H1 (cell line): ENCODE results near the gene AP3D1. TPM values are rescaled to one million over a fixed set of nuclear protein-coding genes. Genes with fewer than 3 reads are reported as not detected.

ENCODE experiments used
- CTCF ChIA-PET: fragments of 300-600 bp; sonication (Branson Sonifier 250); formaldehyde crosslinking; loops from one replicate; lab custom pipeline; 2021; ENCODE audit not compliant: partially characterized antibody; lab: Charles Lee
- POLR2A ChIA-PET: fragments of 300-600 bp; sonication (Branson Sonifier 250); formaldehyde crosslinking; loops from one replicate; lab custom pipeline; 2021; ENCODE audit warnings: inconsistent platforms; ENCODE audit not compliant: partially characterized antibody; lab: Charles Lee
- DNase-seq, 2 experiments: peaks; one replicate each; pipeline versions ENCODE4 v3.0.0 to v3.0.0-alpha.2; 2010 to 2022; ENCODE audit warnings: low spot score in 2 of 2, low read depth in 1 of 2, mixed read lengths in 1 of 2
- FAIRE-seq: peaks from 2 replicates; lab custom pipeline; 2011; peaks lifted over from hg19 to GRCh38; lab: Jason Lieb, UNC
- H2AFZ ChIP-seq: 2 replicates; pipeline ENCODE4 v1.8.1; 2012; ENCODE audit warnings: low read length, inconsistent platforms
- H2AK5ac ChIP-seq: 2 replicates; pipeline ENCODE4 v1.6.1; 2013; ENCODE audit warnings: low read depth, low read length
- H2BK120ac ChIP-seq: replicated peaks from 2 replicates; pipeline ENCODE3; 2013; ENCODE audit warnings: low read depth, low read length, inconsistent platforms
- H2BK12ac ChIP-seq: 2 replicates; pipeline ENCODE4 v1.6.1; 2013; ENCODE audit warnings: low read depth, low read length
- H2BK15ac ChIP-seq: 2 replicates; pipeline ENCODE4 v1.6.1; 2013; ENCODE audit warnings: low read length
- H2BK20ac ChIP-seq: 2 replicates; pipeline ENCODE4 v1.6.1; 2013; ENCODE audit warnings: low read length
- H2BK5ac ChIP-seq: 2 replicates; pipeline ENCODE4 v1.6.1; 2013; ENCODE audit warnings: low read depth, low read length
- H3K14ac ChIP-seq: 2 replicates; pipeline ENCODE4 v1.6.1; 2013; ENCODE audit warnings: inconsistent platforms; ENCODE audit not compliant: insufficient read length
- H3K18ac ChIP-seq: 2 replicates; pipeline ENCODE4 v1.6.1; 2013; ENCODE audit warnings: low read length; ENCODE audit errors: extremely low read depth
- H3K23ac ChIP-seq: 2 replicates; pipeline ENCODE4 v1.6.1; 2013; ENCODE audit warnings: inconsistent platforms; ENCODE audit not compliant: insufficient read length
- H3K23me2 ChIP-seq: 2 replicates; pipeline ENCODE4 v1.6.1; 2013; ENCODE audit warnings: low read depth, low read length
- H3K27ac ChIP-seq: 2 replicates; pipeline ENCODE4 v1.6.1; 2011; ENCODE audit warnings: low read depth, low read length, inconsistent platforms
- H3K27me3 ChIP-seq, 4 experiments: replicated peaks in 1 of 4; 1 replicate in 1 of 4; 2 replicates in 3 of 4; pipeline versions ENCODE4 v1.6.1 to v1.8.1; 2011 to 2013; ENCODE audit warnings: low read length in 3 of 4, mild to moderate bottlenecking in 3 of 4, inconsistent platforms in 2 of 4, mixed read lengths in 2 of 4, moderate library complexity in 1 of 4; ENCODE audit not compliant: control insufficient read depth in 3 of 4, insufficient read depth in 3 of 4; ENCODE audit errors: extremely low read depth in 1 of 4
- H3K36me3 ChIP-seq, 4 experiments: 2 replicates each; pipeline versions ENCODE4 v1.6.1 to v1.8.1; 2011 to 2013; ENCODE audit warnings: mild to moderate bottlenecking in 4 of 4, low read length in 3 of 4, moderate library complexity in 2 of 4, control low read depth in 1 of 4, inconsistent platforms in 1 of 4; ENCODE audit not compliant: insufficient read depth in 4 of 4, control insufficient read depth in 2 of 4
- H3K4ac ChIP-seq: replicated peaks from 2 replicates; pipeline ENCODE3; 2013; ENCODE audit warnings: low read length, low read depth, mixed read lengths, inconsistent platforms; ENCODE audit not compliant: insufficient read length
- H3K4me1 ChIP-seq, 4 experiments: replicated peaks in 1 of 4; 1 replicate in 1 of 4; 2 replicates in 3 of 4; pipeline versions ENCODE4 v1.6.1 to v1.8.1; 2011 to 2013; ENCODE audit warnings: low read length in 3 of 4, inconsistent platforms in 2 of 4, mixed read lengths in 1 of 4; ENCODE audit not compliant: insufficient read depth in 4 of 4, control insufficient read depth in 3 of 4
- H3K4me2 ChIP-seq, 2 experiments: 2 replicates each; pipeline versions ENCODE4 v1.6.1 to v1.8.1; 2011 to 2013; ENCODE audit warnings: low read depth in 2 of 2, low read length in 2 of 2, control low read depth in 1 of 2, inconsistent platforms in 1 of 2, mild to moderate bottlenecking in 1 of 2; ENCODE audit not compliant: insufficient read depth in 1 of 2
- H3K4me3 ChIP-seq, 4 experiments: fragments of 200-600, 300-600 bp in 1 of 4; sonication (generic), shearing (Covaris generic), sonication (Bioruptor Twin) in 1 of 4; 2 replicates each; pipeline versions ENCODE4 v1.5.1 to v1.8.1; 2011 to 2016; ENCODE audit warnings: low read length in 4 of 4, low read depth in 3 of 4, control low read depth in 2 of 4, inconsistent platforms in 2 of 4, mild to moderate bottlenecking in 2 of 4, mixed read lengths in 1 of 4, moderate library complexity in 1 of 4; ENCODE audit not compliant: insufficient read depth in 2 of 4; ENCODE audit errors: extremely low read depth in 1 of 4
- H3K56ac ChIP-seq: replicated peaks from 2 replicates; pipeline ENCODE3; 2013; ENCODE audit warnings: low read depth, mild to moderate bottlenecking, mixed read lengths, low read length, inconsistent platforms; ENCODE audit not compliant: insufficient read length
- H3K79me1 ChIP-seq: 2 replicates; pipeline ENCODE4 v1.6.1; 2013; ENCODE audit warnings: low read depth, low read length, control low read depth
- H3K79me2 ChIP-seq, 2 experiments: 2 replicates each; pipeline versions ENCODE4 v1.6.1 to v1.8.1; 2012 to 2013; ENCODE audit warnings: low read length in 2 of 2, mild to moderate bottlenecking in 2 of 2, inconsistent platforms in 1 of 2; ENCODE audit not compliant: insufficient read depth in 2 of 2, control insufficient read depth in 1 of 2
- H3K9ac ChIP-seq, 4 experiments: replicated peaks in 1 of 4; 1 replicate in 1 of 4; 2 replicates in 3 of 4; pipeline versions ENCODE4 v1.6.1 to v1.8.1; 2011 to 2013; ENCODE audit warnings: low read depth in 3 of 4, low read length in 3 of 4, control low read depth in 2 of 4, mild to moderate bottlenecking in 2 of 4, moderate library complexity in 2 of 4, inconsistent platforms in 1 of 4; ENCODE audit errors: extremely low read depth in 1 of 4
- H3K9me3 ChIP-seq, 2 experiments: 2 replicates each; pipeline versions ENCODE4 v1.6.1 to v1.8.1; 2012 to 2013; ENCODE audit warnings: mild to moderate bottlenecking in 2 of 2, moderate library complexity in 2 of 2, control low read depth in 1 of 2, inconsistent platforms in 1 of 2, low read depth in 1 of 2, low read length in 1 of 2, mixed read lengths in 1 of 2; ENCODE audit not compliant: insufficient read depth in 2 of 2
- H4K20me1 ChIP-seq, 2 experiments: replicated peaks in 1 of 2; 2 replicates each; pipeline versions ENCODE3 to v1.8.1; 2011 to 2013; ENCODE audit warnings: inconsistent platforms in 2 of 2, low read length in 2 of 2, mild to moderate bottlenecking in 1 of 2; ENCODE audit not compliant: insufficient read depth in 2 of 2, control insufficient read depth in 1 of 2
- H4K5ac ChIP-seq: 2 replicates; pipeline ENCODE4 v1.6.1; 2013; ENCODE audit warnings: low read length, low read depth, mixed read lengths, inconsistent platforms; ENCODE audit not compliant: insufficient read length
- H4K8ac ChIP-seq: 2 replicates; pipeline ENCODE4 v1.8.0; 2013; ENCODE audit warnings: mild to moderate bottlenecking, moderate library complexity, low read length, inconsistent platforms; ENCODE audit not compliant: insufficient read depth; ENCODE audit errors: extremely low read depth
- H4K91ac ChIP-seq: replicated peaks from 2 replicates; pipeline ENCODE3; 2013; ENCODE audit warnings: low read length, mixed read lengths, inconsistent platforms; ENCODE audit not compliant: insufficient read length
- CEBPB ChIP-seq: IDR thresholded peaks from 2 replicates; pipeline ENCODE4 v1.6.1; 2012; ENCODE audit warnings: low read depth, low read length
- CREB1 ChIP-seq: IDR thresholded peaks from 2 replicates; pipeline ENCODE4 v1.6.1; 2012; ENCODE audit warnings: inconsistent platforms
- EP300 ChIP-seq, 2 experiments: IDR thresholded peaks; 1 replicate in 1 of 2; 2 replicates in 1 of 2; pipeline ENCODE4 v1.6.1; 2011 to 2012; ENCODE audit warnings: low read depth in 2 of 2, low read length in 2 of 2, mild to moderate bottlenecking in 2 of 2, borderline replicate concordance in 1 of 2, inconsistent platforms in 1 of 2, moderate library complexity in 1 of 2
- EZH2 ChIP-seq: fragments of 200-600 bp; sonication (generic); IDR thresholded peaks from 2 replicates; pipeline ENCODE4 v1.7.1; 2012; ENCODE audit warnings: low read depth, mild to moderate bottlenecking, moderate library complexity, low read length, inconsistent platforms; ENCODE audit not compliant: severe bottlenecking
- KDM5A ChIP-seq: fragments of 200-600 bp; IDR thresholded peaks from 2 replicates; pipeline ENCODE4 v1.7.1; 2012; ENCODE audit warnings: mild to moderate bottlenecking, low read length, inconsistent platforms, mixed read lengths
- NANOG ChIP-seq: IDR thresholded peaks from 2 replicates; pipeline ENCODE4 v1.6.1; 2011; ENCODE audit warnings: low read length, low read depth, mild to moderate bottlenecking, inconsistent platforms; ENCODE audit not compliant: insufficient read depth, poor library complexity, severe bottlenecking
- PHF8 ChIP-seq: fragments of 200-600 bp; sonication (generic); conservative IDR thresholded peaks from 2 replicates; pipeline ENCODE4 v1.7.1; 2012; ENCODE audit warnings: low read depth, mild to moderate bottlenecking, inconsistent platforms, low read length, moderate library complexity
- SP4 ChIP-seq: IDR thresholded peaks from 2 replicates; pipeline ENCODE4 v1.6.1; 2012; ENCODE audit warnings: low read length, inconsistent platforms
- SUZ12 ChIP-seq: fragments of 200-600 bp; sonication (generic); IDR thresholded peaks from 2 replicates; pipeline ENCODE4 v1.6.1; 2012; ENCODE audit warnings: mild to moderate bottlenecking, inconsistent platforms, low read length, moderate library complexity, mixed read lengths
- USF2 ChIP-seq: IDR thresholded peaks from 2 replicates; pipeline ENCODE4 v1.6.1; 2011; ENCODE audit warnings: low read length, improper control_type of control experiment
- WGBS, 2 experiments: shearing (Covaris generic) in 1 of 2; methylation state at CpG; one replicate each; pipeline versions ENCODE4 v1.1.6 to v1.1.7; 2013 to 2015; ENCODE audit warnings: low lambda C conversion rate in 2 of 2, mixed read lengths in 2 of 2, inconsistent platforms in 1 of 2, low coverage in 1 of 2, missing lambda C conversion rate in 1 of 2; ENCODE audit not compliant: insufficient replicate concordance in 2 of 2, insufficient coverage in 1 of 2, insufficient read length in 1 of 2; ENCODE audit errors: extremely low coverage in 1 of 2, missing lambda C conversion rate in 1 of 2; 5-methylcytosine and 5-hydroxymethylcytosine counted together
- polyA plus RNA-seq, 7 experiments: library from polyadenylated mRNA; depleted of rRNA in 3 of 7; stranded (reverse) in 5 of 7; unstranded in 2 of 7; fragments of >200 nt in 5 of 7; fragments of 200-250 nt in 2 of 7; gene quantifications; 1 replicate in 5 of 7; 2 replicates in 1 of 7; 4 replicates in 1 of 7; pipeline versions ENCODE4 v1.2.1 to v1.2.3, GENCODE V29; 2011 to 2013; ENCODE audit warnings: missing spikeins in 2 of 7, mixed read lengths in 2 of 7
- total RNA-seq: library from RNA; stranded (reverse); fragmentation: NEBNext Ultra II Directional; extraction: Animal tissue kit (Norgen Biotek cat#: 25700); gene quantifications from 2 replicates; pipeline ENCODE4 v1.2.1, GENCODE V29; 2021
- TF ChIP-seq, protein P1 (sequence below): IDR thresholded peaks from 2 replicates; pipeline ENCODE4 v1.6.1; 2011; ENCODE audit warnings: low read depth, mild to moderate bottlenecking, low read length; ENCODE audit not compliant: insufficient read depth

AP3D1 gene
- total and polyA plus RNA-seq, 2 of the 8 experiments (the other 6 are each of a cell fraction or from before 2014, with no cell fraction given) = 161 to 174 TPM

- WGBS, 2 experiments = 90% methylated on average over 19 of the region's 19 CpGs; no CpG with 5 or more reads in 1 of the 2 experiments
- TF ChIP-seq CREB1 (no peak), KDM5A (no peak), EP300 (IDR thresholded peaks at IDR 0.05; ENCODE audit: borderline replicate concordance in 1 of 2, low read depth in 2 of 2, low read length in 2 of 2) (no peak), SUZ12 (no peak), EZH2 (no peak), NANOG (no peak), SP4 (no peak), USF2 (no peak), PHF8 (no peak), CEBPB (no peak)
- TF ChIP-seq, protein P1, sequence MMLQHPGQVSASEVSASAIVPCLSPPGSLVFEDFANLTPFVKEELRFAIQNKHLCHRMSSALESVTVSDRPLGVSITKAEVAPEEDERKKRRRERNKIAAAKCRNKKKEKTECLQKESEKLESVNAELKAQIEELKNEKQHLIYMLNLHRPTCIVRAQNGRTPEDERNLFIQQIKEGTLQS = no peak
Observed at GRCh38 chr19:2070986-2071673, 80.2 kb downstream of the AP3D1 start.

More at GRCh38 chr19:2070986-2071673, 80.2 kb downstream of the AP3D1 start:
- H3K56ac ChIP-seq = no peak overlapping the region
- H4K20me1 ChIP-seq = no peaks in the 10 kb centered on the region
- H2BK20ac ChIP-seq = no peak overlapping the region
- H3K18ac ChIP-seq = no peak overlapping the region
- no peaks in the 10 kb centered on the region for H3K9me3 ChIP-seq
- no peak overlapping the region for H2BK120ac ChIP-seq
- H3K27me3 ChIP-seq = no peaks in the 10 kb centered on the region
- POLR2A ChIA-PET = interaction anchor here (1.2 to 1.5 kb wide), 4 partner anchors 20 to 24 kb away, joined by 3 to 6 read pairs (median 5); partner anchors contain the start of gene MKNK2
- H3K27ac ChIP-seq = no peak overlapping the region
- H3K4me1 ChIP-seq = no peaks in the 10 kb centered on the region; a peak in 1 of 7 replicates
- H3K4me3 ChIP-seq = no peak overlapping the region
- H3K14ac ChIP-seq = no peak overlapping the region
- no peak overlapping the region for H3K4me2 ChIP-seq
- H4K8ac ChIP-seq = no peak overlapping the region
- no peak overlapping the region for H2BK15ac ChIP-seq
- no peak overlapping the region for H2AFZ ChIP-seq
- no peak for DNase-seq
- H3K79me2 ChIP-seq = no peaks in the 10 kb centered on the region
- H3K79me1 ChIP-seq = no peaks in the 10 kb centered on the region
- H4K91ac ChIP-seq = no peak overlapping the region
- H3K9ac ChIP-seq = no peak overlapping the region
- H2AK5ac ChIP-seq = no peak overlapping the region
- H4K5ac ChIP-seq = no peak overlapping the region
- H3K36me3 ChIP-seq = peaks cover 0 to 3% (median 0%) of the 10 kb centered on the region in 4 experiments; a peak in 2 of 8 replicates
- H3K23me2 ChIP-seq = no peaks in the 10 kb centered on the region
- no peak for FAIRE-seq
- no peak overlapping the region for H2BK5ac ChIP-seq
- H3K4ac ChIP-seq = no peak overlapping the region
- no peak overlapping the region for H3K23ac ChIP-seq
- H2BK12ac ChIP-seq = no peak overlapping the region
- CTCF ChIA-PET = interaction anchor here (0.6 to 3.1 kb wide), 5 partner anchors 13 to 53 kb away, joined by 3 to 17 read pairs (median 3); no protein-coding TSS in a partner anchor
